GM23338 (cell line): ENCODE data around the gene ABCA12. TPM values are rescaled to one million over a fixed set of nuclear protein-coding genes. Genes with fewer than 3 reads are reported as not detected.
A peak's percentile ranks its signal among the peaks of the same experiment; 100 is the strongest.

Experiments
- ATAC-seq: fragments of 200-7000 bp; cut with Tn5 transposase; 3 replicates; pipeline ENCODE4 v1.9.1; 2020
- DNase-seq: peaks from one replicate; pipeline ENCODE4 v3.0.0-alpha.2; 2015; ENCODE audit warnings: low spot score
- H2AFZ ChIP-seq: fragments of 200-600 bp; sonication (generic); 2 replicates; pipeline ENCODE4 v1.8.0; 2016; ENCODE audit warnings: antibody characterized with exemption, mild to moderate bottlenecking, moderate library complexity
- H3F3A ChIP-seq: fragments of 200-600 bp; sonication (generic); replicated peaks from 2 replicates; pipeline ENCODE4 v1.8.0; 2017; ENCODE audit warnings: antibody characterized with exemption, mixed run types, low read depth
- H3K27ac ChIP-seq: fragments of 200-600 bp; sonication (generic); 2 replicates; pipeline ENCODE4 v1.6.1; 2016; ENCODE audit warnings: low read depth
- H3K27me3 ChIP-seq: fragments of 200-600 bp; sonication (generic); 2 replicates; pipeline ENCODE4 v1.8.0; 2016; ENCODE audit warnings: mild to moderate bottlenecking, mixed run types, moderate library complexity; ENCODE audit not compliant: insufficient read depth
- H3K36me3 ChIP-seq: fragments of 200-600 bp; sonication (generic); 2 replicates; pipeline ENCODE4 v1.8.0; 2016; ENCODE audit warnings: mild to moderate bottlenecking; ENCODE audit not compliant: insufficient read depth
- H3K4me1 ChIP-seq: fragments of 200-600 bp; sonication (generic); 2 replicates; pipeline ENCODE4 v1.8.0; 2016; ENCODE audit warnings: mild to moderate bottlenecking, moderate library complexity; ENCODE audit not compliant: insufficient read depth
- H3K4me2 ChIP-seq: fragments of 200-600 bp; sonication (generic); 2 replicates; pipeline ENCODE4 v1.7.1; 2017; ENCODE audit warnings: mixed run types
- H3K4me3 ChIP-seq: fragments of 200-600 bp; sonication (generic); 2 replicates; pipeline ENCODE4 v1.6.1; 2016; ENCODE audit warnings: mixed run types
- H3K79me2 ChIP-seq: fragments of 200-600 bp; sonication (generic); replicated peaks from 2 replicates; pipeline ENCODE4 v1.8.0; 2017; ENCODE audit warnings: mild to moderate bottlenecking; ENCODE audit not compliant: insufficient read depth
- H3K9me2 ChIP-seq: fragments of 200-600 bp; sonication (generic); 2 replicates; pipeline ENCODE4 v1.8.0; 2017; ENCODE audit not compliant: insufficient read depth
- H4K20me1 ChIP-seq: fragments of 200-600 bp; sonication (generic); replicated peaks from 2 replicates; pipeline ENCODE4 v1.8.0; 2017; ENCODE audit warnings: mild to moderate bottlenecking; ENCODE audit not compliant: insufficient read depth
- H3K27ac Mint-ChIP-seq: 2 replicates; pipeline ENCODE4 v1.8.0; 2020; ENCODE audit warnings: inconsistent platforms, mild to moderate bottlenecking, moderate library complexity, mixed read lengths
- H3K27me3 Mint-ChIP-seq: 3 replicates; pipeline ENCODE4 v1.8.0; 2022; ENCODE audit warnings: low read depth, mild to moderate bottlenecking, moderate library complexity, mixed read lengths, inconsistent platforms; ENCODE audit not compliant: insufficient read depth, poor library complexity
- H3K36me3 Mint-ChIP-seq: 3 replicates; pipeline ENCODE4 v1.8.0; 2021; ENCODE audit warnings: low read depth, mild to moderate bottlenecking, inconsistent platforms, moderate library complexity, mixed read lengths
- H3K4me1 Mint-ChIP-seq: 3 replicates; pipeline ENCODE4 v1.8.0; 2020; ENCODE audit warnings: mild to moderate bottlenecking, inconsistent platforms, mixed read lengths
- H3K4me3 Mint-ChIP-seq: 3 replicates; pipeline ENCODE4 v1.8.0; 2021; ENCODE audit warnings: moderate library complexity, mild to moderate bottlenecking, inconsistent platforms, mixed read lengths
- H3K9me3 Mint-ChIP-seq: 3 replicates; pipeline ENCODE4 v1.8.0; 2020; ENCODE audit warnings: moderate library complexity, mild to moderate bottlenecking, inconsistent platforms, mixed read lengths
- CREB1 ChIP-seq: fragments of 250-450 bp; sonication (Bioruptor Pico); IDR thresholded peaks from 2 replicates; pipeline ENCODE4 v1.5.0; 2020; ENCODE audit warnings: low read depth, mild to moderate bottlenecking, moderate library complexity
- CTCF ChIP-seq, 2 experiments: fragments of 200-600 bp in 1 of 2; sonication (generic) in 1 of 2; conservative IDR thresholded peaks; 2 replicates each; pipeline versions ENCODE4 v1.5.1 to v1.6.1; 2016 to 2017; ENCODE audit warnings: antibody characterized with exemption in 2 of 2, low read depth in 2 of 2, mild to moderate bottlenecking in 2 of 2, moderate library complexity in 1 of 2
- EZH2 ChIP-seq: fragments of 200-600 bp; sonication (generic); IDR thresholded peaks from one replicate; pipeline ENCODE4 v1.8.0; 2017; ENCODE audit warnings: antibody characterized with exemption, mild to moderate bottlenecking, low read depth; ENCODE audit not compliant: unreplicated experiment
- POLR2AphosphoS5 ChIP-seq: IDR thresholded peaks from 2 replicates; pipeline ENCODE4 v1.6.1; 2016; ENCODE audit warnings: antibody characterized with exemption, low read depth
- REST ChIP-seq: IDR thresholded peaks from one replicate; pipeline ENCODE4 v1.6.1; 2018; ENCODE audit warnings: antibody characterized with exemption; ENCODE audit not compliant: unreplicated experiment
- STAT1 ChIP-seq: IDR thresholded peaks from one replicate; pipeline ENCODE4 v1.6.1; 2016; ENCODE audit warnings: antibody characterized with exemption; ENCODE audit not compliant: unreplicated experiment
- polyA plus RNA-seq: library from polyadenylated mRNA; unstranded; fragments of >200 nt; fragmentation: Nextera tagmentation; extraction: Ambion mirVana; gene quantifications from 2 replicates; pipeline ENCODE4 v1.2.1, GENCODE V29; 2016
- total RNA-seq: library from RNA; depleted of rRNA; stranded (reverse); fragments of >200 nt; shearing (Covaris generic); gene quantifications from 2 replicates; pipeline ENCODE4 v1.2.3, GENCODE V29; 2014

Gene ABCA12
- total and polyA plus RNA-seq, 2 experiments from 2014 or later = 0.05 to 0.10 TPM

GRCh38 chr2:214960677-214961076 is 177.7 kb downstream of the ABCA12 start:
- DNase-seq = peak; percentile 8
- no peaks in the 10 kb centered on the region for H3F3A ChIP-seq
- H3K4me1 Mint-ChIP-seq = no peaks in the 10 kb centered on the region
- H3K27me3 Mint-ChIP-seq = no peaks in the 10 kb centered on the region
- TF ChIP-seq CTCF (conservative IDR thresholded peaks at IDR 0.05; ENCODE audit: low read depth in 2 of 2) (peak in 1 of 2 experiments; percentile 45; a peak in 3 of 4 replicates), REST (no peak)
- no peaks in the 10 kb centered on the region; the same call in 1 of the 2 replicates for H3K36me3 ChIP-seq
- peaks cover 23% of the 10 kb centered on the region for H3K9me3 Mint-ChIP-seq
- H3K27ac Mint-ChIP-seq = no peak overlapping the region
- no peak overlapping the region for H2AFZ ChIP-seq
- no peak for ATAC-seq
- H3K4me1 ChIP-seq = no peaks in the 10 kb centered on the region
- no peak overlapping the region for H3K27ac ChIP-seq
- no peak overlapping the region for H3K4me3 ChIP-seq
- no peaks in the 10 kb centered on the region for H3K27me3 ChIP-seq
- H3K9me2 ChIP-seq = no peaks in the 10 kb centered on the region
- H3K4me2 ChIP-seq = no peak overlapping the region
- H4K20me1 ChIP-seq = no peaks in the 10 kb centered on the region
- no peak overlapping the region for H3K4me3 Mint-ChIP-seq
- peaks cover 16% of the 10 kb centered on the region for H3K36me3 Mint-ChIP-seq
- no peaks in the 10 kb centered on the region for H3K79me2 ChIP-seq

GRCh38 chr2:214946949-214947348 is 191.5 kb downstream of the ABCA12 start:
- Histone ChIP-seq H3K79me2 (no peaks in the 10 kb centered on the region), H3K27me3 (no peaks in the 10 kb centered on the region), H3K4me3 (no peak overlapping the region), H3K27ac (no peak overlapping the region), H3F3A (no peaks in the 10 kb centered on the region), H3K9me2 (no peaks in the 10 kb centered on the region), H2AFZ (no peak overlapping the region), H4K20me1 (no peaks in the 10 kb centered on the region), H3K36me3 (no peaks in the 10 kb centered on the region), H3K4me1 (no peaks in the 10 kb centered on the region), H3K4me2 (no peak overlapping the region)
- no peak overlapping the region for H3K4me3 Mint-ChIP-seq
- no peaks in the 10 kb centered on the region for H3K36me3 Mint-ChIP-seq
- H3K27ac Mint-ChIP-seq = no peak overlapping the region
- ATAC-seq (no peak), DNase-seq (no peak)
- TF ChIP-seq STAT1 = no peak
- TF ChIP-seq POLR2AphosphoS5 = no peak
- TF ChIP-seq CREB1 (CRISPR knock-in tag) = no peak
- no peak for TF ChIP-seq EZH2
- TF ChIP-seq REST = no peak
- H3K27me3 Mint-ChIP-seq = peaks cover 2% of the 10 kb centered on the region
- H3K4me1 Mint-ChIP-seq = peaks cover 3% of the 10 kb centered on the region; the same call in 1 of the 3 replicates
- H3K9me3 Mint-ChIP-seq = no peaks in the 10 kb centered on the region
